ENCODE data around the gene RECQL5.

DNA sequence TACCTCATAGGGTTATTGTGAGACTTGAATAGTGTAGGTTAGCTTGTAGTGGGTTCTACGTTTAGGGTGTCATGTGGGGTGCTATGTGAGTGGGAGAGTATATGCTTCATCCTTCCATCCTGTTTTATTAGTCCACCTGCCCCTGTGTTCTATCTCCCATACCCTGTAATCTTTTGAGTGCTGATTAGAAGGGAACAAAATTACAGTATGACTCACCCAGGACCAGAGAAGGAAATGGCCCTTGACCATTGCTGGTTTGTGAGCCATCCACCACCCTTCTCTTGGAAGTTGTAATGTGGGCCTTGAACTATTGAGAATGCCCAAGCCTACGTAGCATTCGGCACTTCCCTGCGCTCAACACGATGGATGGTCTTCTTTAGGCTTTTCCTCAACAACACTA is 17.3 kb upstream of the RECQL5 start:
- TF ChIP-seq CTCF (IDR thresholded peaks at IDR 0.05; ENCODE audit: borderline replicate concordance, extremely low read depth, low read length, poor library complexity, severe bottlenecking) (no peak), EZH2 (IDR thresholded peaks at IDR 0.05; ENCODE audit: borderline replicate concordance, low read depth, low read length, severe bottlenecking) (no peak)
